HepG2 (cell line): ENCODE data around the gene NFIC. TPM values are rescaled to one million over a fixed set of nuclear protein-coding genes. Genes with fewer than 3 reads are reported as not detected.

Experiments
- ATAC-seq: fragments of 200-7000 bp; cut with Tn5 transposase; 3 replicates; pipeline ENCODE4 v1.9.1; 2020; ENCODE audit warnings: mild to moderate bottlenecking, moderate library complexity
- BruUV-seq: library from RNA; stranded (reverse); fragments of 400-500 nt; replicated peaks from 2 replicates; lab custom pipeline; 2021; lab: Mats Ljungman, UMichigan
- CTCF ChIA-PET: fragments of 300-600 bp; formaldehyde crosslinking; extraction: SDS; loops from one replicate; lab custom pipeline; 2021; ENCODE audit warnings: low total read pairs, inconsistent platforms, low intra/inter-chr PET ratio; lab: Yijun Ruan, JAX
- POLR2A ChIA-PET: fragments of 350-600 bp; sonication (Branson Sonifier 250); formaldehyde crosslinking; loops from one replicate; lab custom pipeline; 2020; ENCODE audit warnings: antibody characterized with exemption, inconsistent platforms; lab: Yijun Ruan, JAX
- DNase-seq: peaks from one replicate; pipeline ENCODE4 v3.0.0-alpha.2; 2015; ENCODE audit warnings: low spot score
- FAIRE-seq: peaks from 3 replicates; lab custom pipeline; 2011; peaks lifted over from hg19 to GRCh38; lab: Jason Lieb, UNC
- H2AFZ ChIP-seq: one replicate; pipeline ENCODE4 v1.6.1; 2011; ENCODE audit warnings: low read length, inconsistent platforms
- H3K27ac ChIP-seq: fragments of 300-600 bp; 3 replicates; pipeline ENCODE4 v1.8.0; 2011; ENCODE audit warnings: mixed run types, mild to moderate bottlenecking, mixed read lengths, low read length, inconsistent platforms; ENCODE audit not compliant: insufficient read depth; ENCODE audit errors: extremely low read length
- H3K27me3 ChIP-seq, 2 experiments: fragments of 200-600 bp in 1 of 2; 2 replicates in 1 of 2; 3 replicates in 1 of 2; pipeline versions ENCODE4 v1.6.0 to v1.8.0; 2011; ENCODE audit warnings: low read length in 2 of 2, mild to moderate bottlenecking in 2 of 2, moderate library complexity in 2 of 2, inconsistent platforms in 1 of 2; ENCODE audit not compliant: insufficient read depth in 2 of 2, control insufficient read depth in 1 of 2
- H3K36me3 ChIP-seq, 2 experiments: fragments of 200-600 bp in 1 of 2; replicated peaks in 1 of 2; 2 replicates in 1 of 2; 3 replicates in 1 of 2; pipeline versions ENCODE4 v1.5.1 to v1.8.0; 2011; ENCODE audit warnings: low read length in 2 of 2, inconsistent platforms in 1 of 2; ENCODE audit not compliant: insufficient read depth in 2 of 2, control insufficient read depth in 1 of 2
- H3K4me1 ChIP-seq: 2 replicates; pipeline ENCODE4 v1.5.1; 2012; ENCODE audit warnings: low read length, inconsistent platforms; ENCODE audit not compliant: insufficient read depth
- H3K4me2 ChIP-seq: 2 replicates; pipeline ENCODE4 v1.6.0; 2011; ENCODE audit warnings: low read depth, low read length, inconsistent platforms
- H3K4me3 ChIP-seq, 3 experiments: fragments of 200-600 bp in 1 of 3; sonication (generic), shearing (Covaris generic) in 1 of 3; replicated peaks in 1 of 3; 2 replicates each; pipeline ENCODE4 v1.5.1; 2011 to 2016; ENCODE audit warnings: low read length in 3 of 3, inconsistent platforms in 2 of 3, low read depth in 2 of 3, mild to moderate bottlenecking in 2 of 3, control low read depth in 1 of 3, mixed read lengths in 1 of 3; ENCODE audit not compliant: insufficient read depth in 1 of 3
- H3K79me2 ChIP-seq: one replicate; pipeline ENCODE4 v1.6.1; 2011; ENCODE audit warnings: low read length, inconsistent platforms; ENCODE audit not compliant: insufficient read depth
- H3K9ac ChIP-seq: 2 replicates; pipeline ENCODE4 v1.6.0; 2011; ENCODE audit warnings: mild to moderate bottlenecking, low read depth, low read length, inconsistent platforms; ENCODE audit not compliant: insufficient read depth
- H3K9me3 ChIP-seq: 2 replicates; pipeline ENCODE4 v1.5.1; 2012; ENCODE audit warnings: mild to moderate bottlenecking, low read length
- H4K20me1 ChIP-seq: 2 replicates; pipeline ENCODE4 v1.6.0; 2011; ENCODE audit warnings: inconsistent platforms, mild to moderate bottlenecking, low read length, moderate library complexity; ENCODE audit not compliant: insufficient read depth
- CAMTA2 ChIP-seq: sonication (generic); formaldehyde crosslinking; IDR thresholded peaks from 2 replicates; pipeline ENCODE4 v1.4.0; 2020; ENCODE audit warnings: mild to moderate bottlenecking, missing genetic modification reagents, borderline replicate concordance
- CC2D1A ChIP-seq: sonication (generic); formaldehyde crosslinking; IDR thresholded peaks from 2 replicates; pipeline ENCODE4 v1.8.1; 2023; ENCODE audit warnings: mild to moderate bottlenecking, missing genetic modification reagents
- MED13 ChIP-seq: sonication (generic); formaldehyde crosslinking; IDR thresholded peaks from 2 replicates; pipeline ENCODE4 v1.5.0; 2020; ENCODE audit warnings: missing genetic modification reagents
- NFRKB ChIP-seq: fragments of 450-650 bp; IDR thresholded peaks from 2 replicates; pipeline ENCODE4 v1.6.1; 2017
- SP140L ChIP-seq: sonication (generic); formaldehyde crosslinking; IDR thresholded peaks from 2 replicates; pipeline ENCODE4 v1.4.0; 2020; ENCODE audit warnings: missing genetic modification reagents, borderline replicate concordance
- STAT5B ChIP-seq: sonication (generic); formaldehyde crosslinking; IDR thresholded peaks from 2 replicates; pipeline ENCODE4 v1.4.0; 2020; ENCODE audit warnings: missing genetic modification reagents
- ZFP36L1 ChIP-seq: sonication (generic); formaldehyde crosslinking; IDR thresholded peaks from 2 replicates; pipeline ENCODE4 v1.8.0; 2022; ENCODE audit warnings: mild to moderate bottlenecking, missing genetic modification reagents, moderate library complexity
- ZFP37 ChIP-seq: sonication (generic); formaldehyde crosslinking; IDR thresholded peaks from 2 replicates; pipeline ENCODE4 v1.4.0; 2020; ENCODE audit warnings: missing genetic modification reagents, borderline replicate concordance
- ZNF253 ChIP-seq: sonication (generic); formaldehyde crosslinking; IDR thresholded peaks from 2 replicates; pipeline ENCODE4 v1.8.0; 2022; ENCODE audit warnings: mild to moderate bottlenecking, missing genetic modification reagents, borderline replicate concordance
- ZNF44 ChIP-seq: sonication (generic); formaldehyde crosslinking; IDR thresholded peaks from 2 replicates; pipeline ENCODE4 v1.5.1; 2020; ENCODE audit warnings: mild to moderate bottlenecking, missing genetic modification reagents
- ZNF543 ChIP-seq: sonication (generic); formaldehyde crosslinking; IDR thresholded peaks from 2 replicates; pipeline ENCODE4 v1.4.0; 2020; ENCODE audit warnings: mild to moderate bottlenecking, missing genetic modification reagents
- ZNF646 ChIP-seq: sonication (generic); formaldehyde crosslinking; IDR thresholded peaks from 2 replicates; pipeline ENCODE4 v1.9.0; 2021; ENCODE audit warnings: mild to moderate bottlenecking, missing genetic modification reagents
- WGBS: methylation state at CpG from one replicate; pipeline ENCODE4 v1.1.6; 2017; ENCODE audit warnings: low lambda C conversion rate; 5-methylcytosine and 5-hydroxymethylcytosine counted together
- in situ Hi-C: cut with HindIII; loops from 2 replicates; pipeline ENCODE4 v1.10.0; 2017; ENCODE audit warnings: low pct_unique_long_range_greater_than_20kb; ENCODE audit not compliant: extremely low pct_ligation_motif_present
- intact Hi-C: fragments of 100-400 bp; cut with micrococcal nuclease; formaldehyde crosslinking; loops from one replicate; pipeline ENCODE4 v1.10.0; 2022; ENCODE audit not compliant: unreplicated experiment
- polyA plus RNA-seq, 8 experiments: library from polyadenylated mRNA; depleted of rRNA in 3 of 8; stranded (reverse) in 7 of 8; unstranded in 1 of 8; fragments of >200 nt; fragmentation: Illumina TruSeq in 4 of 8; extraction: Trizol in 4 of 8; gene quantifications; 2 replicates each; pipeline versions ENCODE4 v1.2.1 to v1.2.3, GENCODE V29; 2011 to 2016; ENCODE audit warnings: low read depth in 4 of 8, missing spikeins in 1 of 8, mixed read lengths in 1 of 8; ENCODE audit not compliant: insufficient read depth in 1 of 8
- total RNA-seq, 5 experiments: library from RNA; depleted of rRNA; stranded (reverse); fragments of >200 nt; fragmentation: Illumina TruSeq; extraction: Trizol; gene quantifications; 2 replicates each; pipeline ENCODE4 v1.2.3, GENCODE V29; 2016; ENCODE audit warnings: low read depth in 1 of 5

Gene NFIC
- total and polyA plus RNA-seq, 2 of the 13 experiments (the other 11 are each of a cell fraction or from before 2014, with no cell fraction given), result 1.3 to 2.5 TPM

DNA sequence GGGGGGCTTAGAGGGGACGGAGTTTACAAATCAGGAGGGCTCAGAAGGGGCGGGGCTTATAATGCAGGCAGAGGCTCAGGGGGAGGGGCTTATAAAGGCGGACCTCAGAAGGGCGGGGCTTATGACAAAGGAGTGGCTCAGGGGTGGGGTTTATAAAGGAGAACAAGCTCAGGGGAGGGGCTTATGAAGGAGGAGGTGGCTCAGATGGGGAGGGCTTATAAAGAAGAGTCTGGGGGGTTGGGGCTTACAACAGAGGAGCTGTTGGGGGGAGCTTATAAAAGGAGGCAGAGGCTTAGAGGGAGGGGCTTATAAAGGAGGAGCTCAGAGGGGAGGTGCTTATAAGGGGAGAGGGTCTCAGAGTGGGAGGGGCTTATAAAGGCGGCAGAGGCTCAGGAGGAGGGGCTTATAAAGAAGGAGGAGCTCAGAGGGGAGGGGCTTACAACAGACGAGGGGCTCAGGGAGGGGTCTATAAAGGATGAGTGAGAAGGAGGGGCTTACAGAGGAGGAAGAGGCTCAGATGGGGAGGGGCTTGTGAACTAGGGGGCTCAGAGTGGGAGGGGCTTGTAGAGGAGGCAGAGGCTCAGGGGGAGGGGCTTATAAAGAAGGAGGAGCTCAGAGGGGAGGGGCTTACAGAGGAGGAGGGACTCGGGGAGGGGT lies 112.9 kb downstream of the NFIC start:
- WGBS, result 71% methylated on average over 7 of the region's 7 CpGs
- no peaks in the 10 kb centered on the region for H3K9me3 ChIP-seq
- H3K9ac ChIP-seq, result no peak overlapping the region
- intact Hi-C loops, result no loop called here
- H3K4me2 ChIP-seq, result no peak overlapping the region
- H3K4me3 ChIP-seq, result no peak overlapping the region
- no peak overlapping the region for H2AFZ ChIP-seq
- no peaks in the 10 kb centered on the region for H3K27me3 ChIP-seq
- in situ Hi-C loops, result no loop called here
- CTCF ChIA-PET, result no interaction called here
- no peaks in the 10 kb centered on the region for H4K20me1 ChIP-seq
- peaks cover 22% of the 10 kb centered on the region for H3K4me1 ChIP-seq
- ATAC-seq, result no peak
- no TSS peak for BruUV-seq
- H3K36me3 ChIP-seq, result no peaks in the 10 kb centered on the region
- H3K79me2 ChIP-seq, result no peaks in the 10 kb centered on the region
- no peak for DNase-seq
- no peak for FAIRE-seq
- POLR2A ChIA-PET, result interaction anchor here (1.0 to 3.0 kb wide), 6 partner anchors 10 to 194 kb away, joined by 3 to 24 read pairs (median 6); partner anchors contain the start of gene DOHH
- H3K27ac ChIP-seq, result no peak overlapping the region
- TF ChIP-seq CAMTA2 (CRISPR knock-in tag), result no peak
- no peak for TF ChIP-seq ZNF44 (CRISPR knock-in tag)
- TF ChIP-seq ZNF543, result no peak
- TF ChIP-seq MED13 (CRISPR knock-in tag), result no peak
- no peak for TF ChIP-seq SP140L
- no peak for TF ChIP-seq CC2D1A
- TF ChIP-seq ZFP36L1 (CRISPR knock-in tag), result no peak
- no peak for TF ChIP-seq ZFP37 (CRISPR knock-in tag)
- TF ChIP-seq ZNF253 (CRISPR knock-in tag), result no peak
- no peak for TF ChIP-seq NFRKB
- TF ChIP-seq STAT5B (CRISPR knock-in tag), result no peak
- no peak for TF ChIP-seq ZNF646 (CRISPR knock-in tag)
- TF ChIP-seq, all 625 proteins: peak for 0
